HEK293 (cell line): ENCODE measurements around the gene BUB1.

Source experiments
- CTCF ChIA-PET: fragments of 350-600 bp; formaldehyde crosslinking; extraction: SDS; loops from one replicate; lab custom pipeline; 2021; ENCODE audit warnings: antibody characterized with exemption; lab: Yijun Ruan, JAX
- POLR2A ChIA-PET: fragments of 300-600 bp; formaldehyde crosslinking; extraction: SDS; loops from one replicate; lab custom pipeline; 2020; ENCODE audit warnings: antibody characterized with exemption, inconsistent platforms; lab: Yijun Ruan, JAX
- H3K27ac ChIP-seq: fragments of 200-500 bp; sonication (Bioruptor generic); 2 replicates; pipeline ENCODE4 v1.5.1; 2014; ENCODE audit warnings: low read depth, low read length, control low read depth, inconsistent platforms; ENCODE audit errors: extremely low read depth
- H3K36me3 ChIP-seq, 2 experiments: fragments of 200-500 bp in 1 of 2; sonication (Bioruptor generic) in 1 of 2; 1 replicate in 1 of 2; 2 replicates in 1 of 2; pipeline ENCODE4 v1.5.1; 2014 to 2017; ENCODE audit warnings: inconsistent platforms in 2 of 2, low read length in 2 of 2; ENCODE audit not compliant: control insufficient read depth in 2 of 2, insufficient read depth in 1 of 2
- H3K4me1 ChIP-seq: fragments of 200-500 bp; sonication (Bioruptor generic); 2 replicates; pipeline ENCODE4 v1.5.1; 2014; ENCODE audit warnings: mild to moderate bottlenecking, low read length, inconsistent platforms; ENCODE audit not compliant: control insufficient read depth, insufficient read depth
- H3K4me3 ChIP-seq: 2 replicates; pipeline ENCODE4 v1.5.1; 2011; ENCODE audit warnings: low read depth, mild to moderate bottlenecking, control low read depth, low read length, moderate library complexity
- H3K9me3 ChIP-seq: fragments of 200-500 bp; sonication (Bioruptor generic); 2 replicates; pipeline ENCODE4 v1.5.1; 2014; ENCODE audit warnings: low read depth, low read length, inconsistent platforms; ENCODE audit not compliant: control insufficient read depth, insufficient read depth
- OSR2 ChIP-seq: fragments of 450-650 bp; formaldehyde crosslinking; IDR thresholded peaks from 2 replicates; pipeline ENCODE4 v1.5.1; 2016; ENCODE audit warnings: missing biosample characterization, missing genetic modification characterization
- SP7 ChIP-seq: fragments of 450-650 bp; formaldehyde crosslinking; IDR thresholded peaks from 2 replicates; pipeline ENCODE4 v1.5.1; 2016; ENCODE audit warnings: missing biosample characterization, missing genetic modification characterization
- TCF7L2 ChIP-seq: IDR thresholded peaks from 2 replicates; pipeline ENCODE4 v1.6.1; 2011; ENCODE audit warnings: low read depth, mild to moderate bottlenecking, inconsistent platforms, low read length, moderate library complexity, borderline replicate concordance
- ZBTB1 ChIP-seq: fragments of 450-650 bp; formaldehyde crosslinking; IDR thresholded peaks from 2 replicates; pipeline ENCODE4 v1.5.1; 2016; ENCODE audit warnings: missing biosample characterization, missing genetic modification characterization
- ZBTB7A ChIP-seq: fragments of 450-650 bp; formaldehyde crosslinking; IDR thresholded peaks from 2 replicates; pipeline ENCODE4 v1.5.1; 2016; ENCODE audit warnings: low read depth, missing biosample characterization, missing genetic modification characterization
- ZFP37 ChIP-seq: fragments of 450-650 bp; formaldehyde crosslinking; IDR thresholded peaks from 2 replicates; pipeline ENCODE4 v1.5.1; 2016; ENCODE audit warnings: missing biosample characterization, missing genetic modification characterization
- ZFP41 ChIP-seq: fragments of 450-650 bp; formaldehyde crosslinking; IDR thresholded peaks from 2 replicates; pipeline ENCODE4 v1.5.1; 2016; ENCODE audit warnings: missing biosample characterization, missing genetic modification characterization, borderline replicate concordance
- ZIC2 ChIP-seq: fragments of 450-650 bp; formaldehyde crosslinking; IDR thresholded peaks from 2 replicates; pipeline ENCODE4 v1.5.1; 2016; ENCODE audit warnings: missing biosample characterization, missing genetic modification characterization
- ZNF157 ChIP-seq: fragments of 450-650 bp; formaldehyde crosslinking; IDR thresholded peaks from 2 replicates; pipeline ENCODE4 v1.5.1; 2016; ENCODE audit warnings: missing biosample characterization, missing genetic modification characterization
- ZNF169 ChIP-seq: fragments of 450-650 bp; formaldehyde crosslinking; IDR thresholded peaks from 2 replicates; pipeline ENCODE4 v1.5.1; 2016; ENCODE audit warnings: missing biosample characterization, missing genetic modification characterization
- ZNF184 ChIP-seq: fragments of 450-650 bp; IDR thresholded peaks from 2 replicates; pipeline ENCODE4 v1.5.1; 2018; ENCODE audit warnings: missing biosample characterization, mild to moderate bottlenecking, missing genetic modification characterization
- ZNF221 ChIP-seq: fragments of 450-650 bp; formaldehyde crosslinking; IDR thresholded peaks from 2 replicates; pipeline ENCODE4 v1.5.1; 2017; ENCODE audit warnings: missing biosample characterization, missing genetic modification characterization, borderline replicate concordance
- ZNF274 ChIP-seq, 2 experiments: fragments of 200-500 bp in 1 of 2; fragments of 450-650 bp in 1 of 2; sonication (Bioruptor generic) in 1 of 2; formaldehyde crosslinking in 1 of 2; IDR thresholded peaks; 2 replicates each; pipeline versions ENCODE4 v1.5.1 to v1.6.1; 2014 to 2016; ENCODE audit warnings: borderline replicate concordance in 1 of 2, inconsistent platforms in 1 of 2, low read length in 1 of 2, missing biosample characterization in 1 of 2, missing genetic modification characterization in 1 of 2
- ZNF341 ChIP-seq: fragments of 450-650 bp; formaldehyde crosslinking; IDR thresholded peaks from 2 replicates; pipeline ENCODE4; 2016; ENCODE audit warnings: low read depth, missing biosample characterization, missing genetic modification characterization
- ZNF404 ChIP-seq: fragments of 450-650 bp; formaldehyde crosslinking; IDR thresholded peaks from 2 replicates; pipeline ENCODE4 v1.5.1; 2017; ENCODE audit warnings: missing biosample characterization, missing genetic modification characterization
- ZNF530 ChIP-seq: fragments of 450-650 bp; formaldehyde crosslinking; IDR thresholded peaks from 2 replicates; pipeline ENCODE4 v1.5.1; 2016; ENCODE audit warnings: low read depth, missing biosample characterization, missing genetic modification characterization
- ZNF555 ChIP-seq: fragments of 450-650 bp; formaldehyde crosslinking; conservative IDR thresholded peaks from 2 replicates; pipeline ENCODE4 v1.5.1; 2017; ENCODE audit warnings: missing biosample characterization, mild to moderate bottlenecking, missing genetic modification characterization, inconsistent platforms
- ZNF561 ChIP-seq: fragments of 450-650 bp; IDR thresholded peaks from 2 replicates; pipeline ENCODE4 v1.5.1; 2018; ENCODE audit warnings: missing biosample characterization, missing genetic modification characterization, borderline replicate concordance
- ZNF654 ChIP-seq: fragments of 450-650 bp; formaldehyde crosslinking; IDR thresholded peaks from 2 replicates; pipeline ENCODE4 v1.5.1; 2016; ENCODE audit warnings: low read depth, missing biosample characterization, missing genetic modification characterization
- ZNF658 ChIP-seq: fragments of 450-650 bp; formaldehyde crosslinking; IDR thresholded peaks from 2 replicates; pipeline ENCODE4; 2016; ENCODE audit warnings: missing biosample characterization, missing genetic modification characterization
- ZNF791 ChIP-seq: fragments of 450-650 bp; formaldehyde crosslinking; IDR thresholded peaks from 2 replicates; pipeline ENCODE4 v1.5.1; 2016; ENCODE audit warnings: missing biosample characterization, missing genetic modification characterization
- TF ChIP-seq, protein P1 (sequence below): fragments of 450-650 bp; formaldehyde crosslinking; conservative IDR thresholded peaks from 2 replicates; pipeline ENCODE4 v1.5.1; 2016; ENCODE audit warnings: low read depth, missing biosample characterization, missing genetic modification characterization
- TF ChIP-seq, protein P2 (sequence below): fragments of 450-650 bp; formaldehyde crosslinking; IDR thresholded peaks from 2 replicates; pipeline ENCODE4 v1.5.1; 2016; ENCODE audit warnings: missing biosample characterization, missing genetic modification characterization, low read depth
- TF ChIP-seq, protein P3 (sequence below): fragments of 450-650 bp; formaldehyde crosslinking; IDR thresholded peaks from 2 replicates; pipeline ENCODE4 v1.5.1; 2017; ENCODE audit warnings: missing biosample characterization, mild to moderate bottlenecking, missing genetic modification characterization, moderate library complexity

Gene BUB1

DNA sequence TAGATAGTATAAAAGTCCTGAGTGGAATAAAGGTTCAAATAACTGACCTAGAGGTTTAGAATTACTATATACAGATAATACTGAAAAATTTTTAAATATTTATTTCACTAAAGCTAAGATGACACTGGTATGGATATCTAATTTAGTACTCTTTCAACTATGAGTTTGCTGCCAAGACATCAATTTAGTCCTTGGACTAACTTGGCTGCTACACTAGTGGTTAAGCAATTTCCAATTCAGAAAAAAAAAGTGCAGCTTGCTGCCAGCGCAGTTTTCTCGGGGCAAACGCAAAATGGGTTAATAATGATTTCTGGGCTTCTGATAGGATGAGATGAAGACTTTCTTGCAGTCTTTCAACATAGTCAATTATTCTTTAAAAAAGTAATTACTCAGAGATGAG, 10.8 kb downstream of the BUB1 start (continued):
- TF ChIP-seq, protein P1, sequence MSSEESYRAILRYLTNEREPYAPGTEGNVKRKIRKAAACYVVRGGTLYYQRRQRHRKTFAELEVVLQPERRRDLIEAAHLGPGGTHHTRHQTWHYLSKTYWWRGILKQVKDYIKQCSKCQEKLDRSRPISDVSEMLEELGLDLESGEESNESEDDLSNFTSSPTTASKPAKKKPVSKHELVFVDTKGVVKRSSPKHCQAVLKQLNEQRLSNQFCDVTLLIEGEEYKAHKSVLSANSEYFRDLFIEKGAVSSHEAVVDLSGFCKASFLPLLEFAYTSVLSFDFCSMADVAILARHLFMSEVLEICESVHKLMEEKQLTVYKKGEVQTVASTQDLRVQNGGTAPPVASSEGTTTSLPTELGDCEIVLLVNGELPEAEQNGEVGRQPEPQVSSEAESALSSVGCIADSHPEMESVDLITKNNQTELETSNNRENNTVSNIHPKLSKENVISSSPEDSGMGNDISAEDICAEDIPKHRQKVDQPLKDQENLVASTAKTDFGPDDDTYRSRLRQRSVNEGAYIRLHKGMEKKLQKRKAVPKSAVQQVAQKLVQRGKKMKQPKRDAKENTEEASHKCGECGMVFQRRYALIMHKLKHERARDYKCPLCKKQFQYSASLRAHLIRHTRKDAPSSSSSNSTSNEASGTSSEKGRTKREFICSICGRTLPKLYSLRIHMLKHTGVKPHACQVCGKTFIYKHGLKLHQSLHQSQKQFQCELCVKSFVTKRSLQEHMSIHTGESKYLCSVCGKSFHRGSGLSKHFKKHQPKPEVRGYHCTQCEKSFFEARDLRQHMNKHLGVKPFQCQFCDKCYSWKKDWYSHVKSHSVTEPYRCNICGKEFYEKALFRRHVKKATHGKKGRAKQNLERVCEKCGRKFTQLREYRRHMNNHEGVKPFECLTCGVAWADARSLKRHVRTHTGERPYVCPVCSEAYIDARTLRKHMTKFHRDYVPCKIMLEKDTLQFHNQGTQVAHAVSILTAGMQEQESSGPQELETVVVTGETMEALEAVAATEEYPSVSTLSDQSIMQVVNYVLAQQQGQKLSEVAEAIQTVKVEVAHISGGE (tag by site-specific recombination) = no peak
- no peak for TF ChIP-seq ZFP41
- no peak for TF ChIP-seq ZNF654 (tag by site-specific recombination)
- no peak for TF ChIP-seq ZNF169 (tag by site-specific recombination)

DNA sequence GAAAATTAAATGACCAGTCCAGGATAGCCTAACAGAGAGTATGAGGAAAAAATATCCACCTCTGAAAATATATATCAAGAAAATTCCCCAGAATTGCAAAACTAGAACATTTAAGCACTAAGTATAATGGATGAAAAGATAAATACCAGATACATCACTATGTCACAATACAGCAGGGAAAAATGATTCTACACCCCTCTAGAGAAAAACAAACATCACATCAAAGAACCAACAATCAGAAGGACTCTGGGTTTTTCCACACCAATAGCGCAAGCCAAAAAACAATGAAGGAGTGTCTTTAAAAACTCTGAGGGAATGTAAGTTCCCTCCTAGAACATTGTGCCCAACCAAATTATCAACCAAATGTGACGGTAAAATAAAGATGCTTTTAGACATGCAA, 13.7 kb downstream of the BUB1 start:
- Histone ChIP-seq H3K9me3 (no peaks in the 10 kb centered on the region), H3K27ac (no peak overlapping the region)
- TF ChIP-seq TCF7L2 = no peak
- TF ChIP-seq ZNF658 (tag by site-specific recombination) = no peak
- no peak for TF ChIP-seq ZNF274 (IDR thresholded peaks at IDR 0.05; ENCODE audit: low read length)
- no peak for TF ChIP-seq ZNF274 (tag by site-specific recombination; IDR thresholded peaks at IDR 0.05; ENCODE audit: borderline replicate concordance)
- TF ChIP-seq ZNF157 (tag by site-specific recombination) = no peak
- no peak for TF ChIP-seq ZNF404
- TF ChIP-seq ZBTB7A (tag by site-specific recombination) = no peak
- TF ChIP-seq ZIC2 (tag by site-specific recombination) = no peak
- TF ChIP-seq, protein P2, sequence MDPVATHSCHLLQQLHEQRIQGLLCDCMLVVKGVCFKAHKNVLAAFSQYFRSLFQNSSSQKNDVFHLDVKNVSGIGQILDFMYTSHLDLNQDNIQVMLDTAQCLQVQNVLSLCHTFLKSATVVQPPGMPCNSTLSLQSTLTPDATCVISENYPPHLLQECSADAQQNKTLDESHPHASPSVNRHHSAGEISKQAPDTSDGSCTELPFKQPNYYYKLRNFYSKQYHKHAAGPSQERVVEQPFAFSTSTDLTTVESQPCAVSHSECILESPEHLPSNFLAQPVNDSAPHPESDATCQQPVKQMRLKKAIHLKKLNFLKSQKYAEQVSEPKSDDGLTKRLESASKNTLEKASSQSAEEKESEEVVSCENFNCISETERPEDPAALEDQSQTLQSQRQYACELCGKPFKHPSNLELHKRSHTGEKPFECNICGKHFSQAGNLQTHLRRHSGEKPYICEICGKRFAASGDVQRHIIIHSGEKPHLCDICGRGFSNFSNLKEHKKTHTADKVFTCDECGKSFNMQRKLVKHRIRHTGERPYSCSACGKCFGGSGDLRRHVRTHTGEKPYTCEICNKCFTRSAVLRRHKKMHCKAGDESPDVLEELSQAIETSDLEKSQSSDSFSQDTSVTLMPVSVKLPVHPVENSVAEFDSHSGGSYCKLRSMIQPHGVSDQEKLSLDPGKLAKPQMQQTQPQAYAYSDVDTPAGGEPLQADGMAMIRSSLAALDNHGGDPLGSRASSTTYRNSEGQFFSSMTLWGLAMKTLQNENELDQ = no peak
- no peak for TF ChIP-seq ZNF341 (tag by site-specific recombination)
- TF ChIP-seq ZNF530 = no peak
- no peak for TF ChIP-seq ZBTB1 (tag by site-specific recombination)
- TF ChIP-seq OSR2 = no peak
- no peak for TF ChIP-seq SP7
- no peak for TF ChIP-seq ZNF555 (tag by site-specific recombination)
- TF ChIP-seq, protein P3, sequence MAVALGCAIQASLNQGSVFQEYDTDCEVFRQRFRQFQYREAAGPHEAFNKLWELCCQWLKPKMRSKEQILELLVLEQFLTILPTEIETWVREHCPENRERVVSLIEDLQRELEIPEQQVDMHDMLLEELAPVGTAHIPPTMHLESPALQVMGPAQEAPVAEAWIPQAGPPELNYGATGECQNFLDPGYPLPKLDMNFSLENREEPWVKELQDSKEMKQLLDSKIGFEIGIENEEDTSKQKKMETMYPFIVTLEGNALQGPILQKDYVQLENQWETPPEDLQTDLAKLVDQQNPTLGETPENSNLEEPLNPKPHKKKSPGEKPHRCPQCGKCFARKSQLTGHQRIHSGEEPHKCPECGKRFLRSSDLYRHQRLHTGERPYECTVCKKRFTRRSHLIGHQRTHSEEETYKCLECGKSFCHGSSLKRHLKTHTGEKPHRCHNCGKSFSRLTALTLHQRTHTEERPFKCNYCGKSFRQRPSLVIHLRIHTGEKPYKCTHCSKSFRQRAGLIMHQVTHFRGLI = no peak
- no peak for TF ChIP-seq ZFP37 (tag by site-specific recombination)
- no peak for TF ChIP-seq ZNF561 (tag by site-specific recombination)
- no peak for TF ChIP-seq ZNF791 (tag by site-specific recombination)
- TF ChIP-seq ZNF221 = no peak
- TF ChIP-seq ZNF184 (tag by site-specific recombination) = no peak
- TF ChIP-seq, all 188 proteins: peak for 0
- ChIA-PET CTCF (no interaction called here), POLR2A (interaction anchor here (2.0 kb wide), 1 partner anchor 14 kb away, joined by 9 read pairs; the partner anchor contains the start of gene BUB1)
- H3K36me3 ChIP-seq = peaks cover 86 to 92% of the 10 kb centered on the region in 2 experiments
- H3K4me1 ChIP-seq = no peaks in the 10 kb centered on the region
- H3K4me3 ChIP-seq = no peak overlapping the region
